Tracheal epithelial cell (primary cell): ENCODE data around the gene HOXC5. TPM values are rescaled to one million over a fixed set of nuclear protein-coding genes. Genes with fewer than 3 reads are reported as not detected.

ENCODE experiments used
- total RNA-seq: library from RNA; depleted of rRNA; stranded (reverse); fragments of >200 nt; gene quantifications from 2 replicates; pipeline ENCODE4 v1.2.1, GENCODE V29; 2014

Gene HOXC5
- total RNA-seq, result not detected in 2 replicates

GRCh38 chr12:54032627-54033100, at the start of gene HOXC5:
Gene HOXC5 (plus strand): TSS chr12:54033050. CDS start chr12:54033123, 73 bp downstream.

GRCh38 chr12:53984901-53985691, 47.8 kb upstream of the HOXC5 start, which contains the start of gene HOXC10:
Gene HOXC10 (plus strand): TSS chr12:53985146. CDS start chr12:53985260, 114 bp downstream.

GRCh38 chr12:54000116-54001114, 32.4 kb upstream of the HOXC5 start, which contains the start of gene HOXC9:
Gene HOXC9 (plus strand): TSS chr12:54000161. CDS start chr12:54000189, 28 bp downstream.

GRCh38 chr12:54028314-54029201, 4.3 kb upstream of the HOXC5 start, which contains the start of gene HOXC6:
Gene HOXC6 (plus strand): TSS chr12:54028440. CDS start chr12:54028522, 82 bp downstream.

GRCh38 chr12:54053751-54054741, 21.2 kb downstream of the HOXC5 start, which contains the start of gene HOXC4:
Gene HOXC4 (plus strand): TSS chr12:54053835. CDS start chr12:54053923, 88 bp downstream.

Other genes with a start within 250 kb of the HOXC5 start
- gene HOXC13, start 94.2 kb upstream of the HOXC5 start, total RNA-seq, result not detected in 2 replicates
- gene HOXC12, start 78.1 kb upstream of the HOXC5 start, total RNA-seq, result not detected in 2 replicates
- gene HOXC11, start 59.9 kb upstream of the HOXC5 start, total RNA-seq, result 0.24 TPM in 1 of 2 replicates, not detected in the other
- gene HOTAIR, start 58.1 kb upstream of the HOXC5 start, total RNA-seq, result under 0.01 TPM in 2 replicates
- gene HOXC10, start 47.9 kb upstream of the HOXC5 start, total RNA-seq, result 2.2 TPM in 1 of 2 replicates, not detected in the other
- 0.72 TPM in 1 of 2 replicates, not detected in the other for gene HOXC9, start 32.9 kb upstream of the HOXC5 start, total RNA-seq
- not detected in 2 replicates for gene HOXC8, start 24.1 kb upstream of the HOXC5 start, total RNA-seq
- gene HOXC6, start 4.6 kb upstream of the HOXC5 start, total RNA-seq, result 0.48 TPM in 1 of 2 replicates, not detected in the other
- gene HOXC4, start 20.8 kb downstream of the HOXC5 start, total RNA-seq, result under 0.01 TPM in 1 of 2 replicates, not detected in the other
- 29.0 and 37.1 TPM in 2 replicates for gene SMUG1, start 155.9 kb downstream of the HOXC5 start, total RNA-seq
- gene CBX5, start 247.1 kb downstream of the HOXC5 start, total RNA-seq, result 14.0 and 26.0 TPM in 2 replicates
- 222 and 305 TPM in 2 replicates for gene HNRNPA1, start 247.7 kb downstream of the HOXC5 start, total RNA-seq